Tibial nerve (tissue), 4 donors: Measurements from ENCODE around the gene ZNF41. TPM values are rescaled to one million over a fixed set of nuclear protein-coding genes. Genes with fewer than 3 reads are reported as not detected.
"Not testable (repeated sequence)": the region's sequence is repeated elsewhere in the genome, so short reads cannot be mapped to it uniquely, and the experiment has no call there.

Source experiments
- DNase-seq, 2 donors: peaks; one replicate each; pipeline ENCODE4 v3.0.0-alpha.2; 2019; ENCODE audit warnings: low spot score in 2 of 2
- H3K27ac ChIP-seq, 4 donors: fragments of 200-600 bp; sonication (generic) in 3 of 4; one replicate each; pipeline ENCODE4 v1.5.1; 2017 to 2019; ENCODE audit warnings: mild to moderate bottlenecking in 1 of 4
- H3K27me3 ChIP-seq, 2 donors: fragments of 200-600 bp; sonication (generic) in 1 of 2; one replicate each; pipeline versions ENCODE4 v1.5.1 to v1.6.0; 2017 to 2019
- H3K36me3 ChIP-seq, 3 donors: fragments of 200-600 bp; sonication (generic); one replicate each; pipeline ENCODE4 v1.5.1; 2018 to 2019
- H3K4me1 ChIP-seq, 4 donors: fragments of 200-600 bp; sonication (generic) in 3 of 4; one replicate each; pipeline ENCODE4 v1.5.1; 2017 to 2019
- H3K4me3 ChIP-seq, 4 donors: fragments of 200-600 bp; sonication (generic) in 3 of 4; one replicate each; pipeline ENCODE4 v1.5.1; 2017 to 2019; ENCODE audit warnings: mild to moderate bottlenecking in 1 of 4, moderate library complexity in 1 of 4
- H3K9me3 ChIP-seq, 4 donors: fragments of 200-600 bp; sonication (generic) in 3 of 4; one replicate each; pipeline ENCODE4 v1.5.1; 2017 to 2019
- EP300 ChIP-seq, 2 donors: sonication (generic); formaldehyde crosslinking; IDR thresholded peaks; one replicate each; pipeline ENCODE4 v1.6.1; 2017; ENCODE audit warnings: antibody characterized with exemption in 2 of 2, mild to moderate bottlenecking in 1 of 2
- POLR2A ChIP-seq, 2 donors: fragments of 450-650 bp; IDR thresholded peaks; one replicate each; pipeline ENCODE4 v1.6.1; 2017; ENCODE audit warnings: antibody characterized with exemption in 2 of 2, mild to moderate bottlenecking in 2 of 2, moderate library complexity in 2 of 2
- WGBS, 2 donors: methylation state at CpG; one replicate each; pipeline ENCODE4 v1.1.5; 2018; 5-methylcytosine and 5-hydroxymethylcytosine counted together
- total RNA-seq, 4 donors: library from RNA; depleted of rRNA; stranded (reverse); fragments of >200 nt; gene quantifications; one replicate each; pipeline ENCODE4 v1.1.0, GENCODE V29; 2016
- TF ChIP-seq, protein P1 (sequence below), 5 experiments: fragments of 200-600 bp in 3 of 5; fragments of 450-650 bp in 2 of 5; sonication (generic) in 3 of 5; IDR thresholded peaks; one replicate each; pipeline ENCODE4 v1.5.1; 2016 to 2019; ENCODE audit warnings: antibody characterized with exemption in 5 of 5, mild to moderate bottlenecking in 3 of 5, moderate library complexity in 2 of 5

ZNF41 gene
- total RNA-seq, 4 donors from 2014 or later: 6.9 to 9.8 (median 7.8) TPM

- WGBS, 2 donors: 75 to 87% methylated on average over 3 of the region's 3 CpGs
- no peaks in the 10 kb centered on the region for H3K27me3 ChIP-seq
- H3K4me3 ChIP-seq: no peak overlapping the region
- no peak overlapping the region for H3K27ac ChIP-seq
- no peak for TF ChIP-seq EP300 (IDR thresholded peaks at IDR 0.05)
- TF ChIP-seq, protein P1, sequence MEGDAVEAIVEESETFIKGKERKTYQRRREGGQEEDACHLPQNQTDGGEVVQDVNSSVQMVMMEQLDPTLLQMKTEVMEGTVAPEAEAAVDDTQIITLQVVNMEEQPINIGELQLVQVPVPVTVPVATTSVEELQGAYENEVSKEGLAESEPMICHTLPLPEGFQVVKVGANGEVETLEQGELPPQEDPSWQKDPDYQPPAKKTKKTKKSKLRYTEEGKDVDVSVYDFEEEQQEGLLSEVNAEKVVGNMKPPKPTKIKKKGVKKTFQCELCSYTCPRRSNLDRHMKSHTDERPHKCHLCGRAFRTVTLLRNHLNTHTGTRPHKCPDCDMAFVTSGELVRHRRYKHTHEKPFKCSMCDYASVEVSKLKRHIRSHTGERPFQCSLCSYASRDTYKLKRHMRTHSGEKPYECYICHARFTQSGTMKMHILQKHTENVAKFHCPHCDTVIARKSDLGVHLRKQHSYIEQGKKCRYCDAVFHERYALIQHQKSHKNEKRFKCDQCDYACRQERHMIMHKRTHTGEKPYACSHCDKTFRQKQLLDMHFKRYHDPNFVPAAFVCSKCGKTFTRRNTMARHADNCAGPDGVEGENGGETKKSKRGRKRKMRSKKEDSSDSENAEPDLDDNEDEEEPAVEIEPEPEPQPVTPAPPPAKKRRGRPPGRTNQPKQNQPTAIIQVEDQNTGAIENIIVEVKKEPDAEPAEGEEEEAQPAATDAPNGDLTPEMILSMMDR (IDR thresholded peaks at IDR 0.05): no peak
- TF ChIP-seq POLR2A (IDR thresholded peaks at IDR 0.05): no peak
- no peaks in the 10 kb centered on the region for H3K36me3 ChIP-seq
- no peak for DNase-seq
- peaks cover 0 to 7% (median 0%) of the 10 kb centered on the region in 4 donors for H3K9me3 ChIP-seq
- H3K4me1 ChIP-seq: no peaks in the 10 kb centered on the region
Observed at GRCh38 chrX:47518144-47518543, 35.1 kb upstream of the ZNF41 start.

- Histone ChIP-seq H3K9me3 (no peaks in the 10 kb centered on the region), H3K27ac (no peak overlapping the region), H3K4me1 (no peaks in the 10 kb centered on the region), H3K4me3 (no peak overlapping the region), H3K27me3 (no peaks in the 10 kb centered on the region), H3K36me3 (no peaks in the 10 kb centered on the region)
- DNase-seq: no peak
- no peak for TF ChIP-seq EP300 (IDR thresholded peaks at IDR 0.05)
- 89 to 91% methylated on average over 8 of the region's 8 CpGs for WGBS, 2 donors
Observed at GRCh38 chrX:47515941-47516665, 33.1 kb upstream of the ZNF41 start.

DNA sequence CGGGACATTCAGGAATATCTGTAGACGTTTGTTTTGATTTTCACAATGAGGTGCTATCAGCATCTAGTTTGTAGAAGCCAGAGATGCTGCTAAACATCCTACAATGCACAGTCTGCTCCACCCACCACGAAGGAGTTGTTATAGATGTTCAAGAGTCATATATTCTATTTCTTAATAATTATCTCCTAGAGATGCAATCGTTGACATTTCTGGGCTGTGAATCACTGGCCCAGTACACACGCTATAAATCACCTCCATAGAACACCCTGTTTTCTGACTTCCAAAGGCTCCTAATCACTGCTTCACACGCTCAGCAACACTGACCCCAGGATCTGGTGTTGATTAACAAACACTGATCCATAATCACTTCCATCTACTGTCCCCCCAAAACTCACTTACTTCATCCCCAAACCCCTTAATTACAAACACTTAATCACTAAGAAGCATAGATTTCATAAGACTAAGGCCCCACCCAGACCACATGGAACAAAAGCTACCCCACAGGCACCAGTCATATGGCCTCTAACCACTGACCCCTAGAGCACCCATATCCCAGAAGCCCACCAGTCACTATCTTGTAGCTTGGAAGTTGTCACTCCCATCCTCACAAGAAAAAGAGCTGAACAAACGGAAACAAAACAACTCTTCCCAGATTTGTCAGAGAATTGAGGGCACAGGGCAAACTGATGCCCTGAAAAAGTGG, 31.7 kb upstream of the ZNF41 start:
- Histone ChIP-seq H3K27me3 (no peaks in the 10 kb centered on the region), H3K36me3 (no peaks in the 10 kb centered on the region), H3K9me3 (no peaks in the 10 kb centered on the region), H3K4me1 (no peaks in the 10 kb centered on the region), H3K27ac (no peak overlapping the region), H3K4me3 (no peak overlapping the region)
- 64 to 84% methylated on average over 5 to 7 of the region's 7 CpGs for WGBS, 2 donors
- no peak for DNase-seq
- TF ChIP-seq, protein P1 (IDR thresholded peaks at IDR 0.05): no peak
- no peak for TF ChIP-seq POLR2A (IDR thresholded peaks at IDR 0.05)
- no peak for TF ChIP-seq EP300 (IDR thresholded peaks at IDR 0.05)

GRCh38 chrX:47513034-47513965, 30.3 kb upstream of the ZNF41 start:
- H3K27me3 ChIP-seq, H3K36me3 ChIP-seq, H3K4me1 ChIP-seq, DNase-seq, H3K27ac ChIP-seq, H3K9me3 ChIP-seq: not testable (repeated sequence)
- WGBS, 2 donors: 14 to 35% methylated on average over 6 to 36 of the region's 70 CpGs
- H3K4me3 ChIP-seq: peak overlapping the region in 3 of 4 donors; percentile 19 to 44 (median 33)

DNA sequence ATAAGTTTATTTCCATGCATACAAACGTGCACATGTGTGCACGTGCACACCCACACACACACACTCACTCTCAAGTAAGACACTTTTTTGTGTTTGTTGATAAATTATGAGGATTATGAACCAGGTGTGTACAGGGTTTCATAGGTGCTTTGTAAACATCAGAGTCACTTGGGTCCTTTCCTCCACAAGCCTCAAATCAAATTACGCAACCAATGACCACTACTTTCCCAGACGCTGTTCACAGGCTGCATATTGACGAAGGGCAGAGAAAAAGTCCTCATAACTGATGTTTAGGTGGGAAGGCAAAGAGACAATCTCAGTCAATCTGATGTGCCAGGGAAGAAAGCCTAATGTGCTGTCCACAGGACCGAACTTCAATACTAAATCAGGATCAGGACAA, 29.4 kb upstream of the ZNF41 start:
- not testable (repeated sequence) for H3K4me3 ChIP-seq, H3K9me3 ChIP-seq, H3K36me3 ChIP-seq, H3K27me3 ChIP-seq, H3K4me1 ChIP-seq, DNase-seq, H3K27ac ChIP-seq
- 71 to 77% methylated on average over 4 to 6 of the region's 6 CpGs for WGBS, 2 donors

- Histone ChIP-seq H3K27me3 (peaks cover 0 to 4% of the 10 kb centered on the region in 2 donors), H3K9me3 (no peaks in the 10 kb centered on the region), H3K36me3 (no peaks in the 10 kb centered on the region), H3K4me3 (no peak overlapping the region), H3K27ac (no peak overlapping the region), H3K4me1 (no peaks in the 10 kb centered on the region)
- WGBS, 2 donors: 60 to 81% methylated on average over 2 of the region's 2 CpGs
- TF ChIP-seq, protein P1 (IDR thresholded peaks at IDR 0.05): no peak
- no peak for DNase-seq
Observed at GRCh38 chrX:47507153-47507867, 24.3 kb upstream of the ZNF41 start.
